NCI-H748 treated with DMSO at 0.1 percent for 48 hours (cell line): Measurements from ENCODE around the gene FAM227B.
A peak's percentile ranks its signal among the peaks of the same experiment; 100 is the strongest.
"Not testable (repeated sequence)": the region's sequence is repeated elsewhere in the genome, so short reads cannot be mapped to it uniquely, and the experiment has no call there.

ENCODE experiments used
- DNase-seq: peaks from one replicate; lab custom pipeline; 2025; lab: John Stamatoyannopoulos, UW

FAM227B gene

DNA sequence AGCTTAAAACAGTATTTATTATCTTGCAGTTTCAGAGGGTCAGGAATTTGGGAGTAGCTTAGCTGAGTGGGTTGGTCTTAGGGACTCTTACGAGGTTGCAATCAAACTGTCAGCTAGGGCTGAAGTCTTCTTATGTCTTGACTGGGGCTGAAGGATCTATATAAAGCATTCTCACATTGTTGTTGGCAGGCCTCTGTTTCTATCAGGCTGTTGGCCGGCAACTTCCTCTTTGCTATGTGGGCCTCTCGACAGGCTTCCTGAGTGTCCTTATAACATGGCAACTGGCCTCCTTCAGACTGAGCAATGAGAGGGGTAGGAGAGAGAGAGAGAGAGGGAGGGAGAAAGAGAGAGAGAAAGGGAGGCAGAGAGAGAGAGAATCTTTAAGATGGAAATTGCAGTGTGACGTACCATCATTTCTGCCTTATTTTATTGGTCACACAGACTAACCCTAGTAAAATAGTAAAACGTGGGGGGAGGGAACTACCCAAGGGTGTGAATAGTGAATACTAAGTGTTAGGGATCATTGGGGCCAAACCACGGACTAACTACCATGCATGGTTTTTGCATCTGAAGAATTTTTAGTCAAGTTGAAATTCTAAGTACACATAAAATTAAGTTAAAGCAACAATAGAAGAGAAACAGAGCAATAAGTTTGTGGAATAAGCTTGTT lies 181.5 kb downstream of the FAM227B start:
- no peak for DNase-seq

DNA sequence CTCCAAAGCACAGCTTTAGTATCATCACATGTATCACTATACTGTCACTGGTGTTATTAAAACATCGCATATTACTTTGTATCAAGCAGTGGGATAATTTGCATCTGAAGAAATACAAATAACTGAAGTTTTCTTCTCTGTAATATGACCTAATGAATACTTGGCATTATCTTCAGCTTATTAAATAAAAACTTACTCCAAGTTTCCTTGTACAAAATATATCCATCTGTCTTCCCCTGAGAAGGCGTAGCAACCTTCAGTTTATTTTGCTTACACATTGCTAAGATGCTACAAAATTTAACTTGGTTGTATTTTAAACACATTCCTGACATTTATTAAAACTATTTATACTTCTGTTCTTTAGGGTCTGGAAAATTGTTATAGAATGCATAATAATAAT lies 183.9 kb downstream of the FAM227B start:
- no peak for DNase-seq

DNA sequence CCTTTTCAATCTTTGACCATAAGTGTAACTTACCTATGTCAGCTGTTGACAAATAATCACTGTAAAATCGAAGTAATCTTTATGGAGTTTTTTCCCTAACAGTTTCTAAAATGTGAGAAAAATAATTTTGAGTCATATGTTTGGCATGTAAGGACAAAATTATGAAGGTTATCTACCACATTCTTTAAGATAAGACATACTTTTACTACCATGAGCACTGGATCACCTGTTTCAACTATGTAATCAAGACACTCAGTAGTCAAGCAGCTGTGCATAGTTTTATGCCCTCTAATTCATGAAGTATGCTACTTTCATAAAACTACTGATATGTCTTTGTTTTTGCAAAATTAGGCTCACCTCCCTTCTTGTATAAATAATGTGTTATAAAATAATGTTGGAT lies 185.4 kb downstream of the FAM227B start:
- DNase-seq: no peak

DNA sequence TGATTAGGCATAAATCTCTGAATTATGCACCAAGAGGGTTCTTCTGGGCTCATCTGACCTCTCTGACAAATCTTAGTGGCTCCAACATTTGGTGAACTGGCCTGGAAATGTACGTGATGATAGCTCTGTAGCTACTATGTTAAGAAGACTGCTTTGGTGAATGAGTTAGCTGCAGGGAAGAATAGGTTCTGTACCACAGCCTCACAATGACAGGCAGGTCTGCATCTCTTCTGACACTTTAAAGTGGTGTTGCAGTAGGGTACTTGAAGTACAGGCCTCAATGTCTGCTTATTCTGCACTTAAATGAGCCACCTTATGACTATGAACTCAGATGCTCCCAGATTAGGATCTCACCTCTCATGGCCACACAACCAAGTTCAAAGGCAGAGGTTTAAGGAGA lies 190.6 kb downstream of the FAM227B start:
- no peak for DNase-seq

DNA sequence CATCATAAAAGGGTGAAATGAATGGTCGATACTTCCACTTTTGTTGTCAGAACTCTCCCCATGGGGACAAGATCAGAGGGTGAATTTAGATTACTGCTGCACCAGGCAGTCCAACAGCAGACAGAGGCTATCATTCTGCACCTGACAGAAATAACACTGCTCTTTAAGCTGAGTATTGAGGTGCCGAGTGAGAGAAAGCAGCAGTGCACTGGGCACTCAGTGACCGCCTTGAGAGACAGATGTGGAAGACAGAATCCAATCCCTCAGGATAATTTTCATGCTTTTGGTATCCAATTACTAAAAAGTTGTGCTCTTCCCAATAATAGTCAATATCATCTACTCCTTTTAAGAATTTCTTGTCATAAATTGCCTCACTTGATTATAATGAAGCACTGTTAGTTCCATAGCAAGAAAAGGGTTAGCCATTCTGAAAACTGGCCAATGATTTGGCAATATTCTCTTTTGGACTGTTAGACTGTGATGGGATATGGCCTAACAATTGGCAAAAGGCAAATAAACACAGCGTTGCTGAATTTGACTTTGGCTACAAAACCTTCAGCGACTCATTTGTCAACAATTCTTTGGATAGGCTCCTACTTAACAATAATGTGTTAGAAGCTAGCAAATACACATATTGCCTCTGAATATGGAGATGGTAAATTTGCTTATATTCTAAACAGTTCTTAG lies 192.1 kb downstream of the FAM227B start:
- no peak for DNase-seq

DNA sequence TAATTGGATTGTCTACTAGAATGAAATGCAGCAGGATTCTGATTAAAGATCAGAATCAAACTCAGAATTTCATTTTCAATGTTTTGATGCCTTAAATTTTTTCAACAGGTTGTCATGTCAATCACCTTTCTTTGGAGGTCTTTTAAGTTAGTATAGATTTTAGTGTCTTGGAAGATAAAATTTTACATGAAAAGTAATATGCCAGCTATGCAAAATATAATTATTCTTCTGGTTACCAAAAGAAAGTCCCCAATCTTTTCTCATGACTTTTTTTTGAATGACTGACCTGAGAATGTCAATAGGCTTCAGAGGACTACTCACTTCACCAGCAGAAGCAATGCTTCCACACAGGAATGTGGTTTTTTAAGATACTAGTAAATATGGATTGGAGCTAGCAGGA lies 193.2 kb downstream of the FAM227B start:
- DNase-seq: no peak

DNA sequence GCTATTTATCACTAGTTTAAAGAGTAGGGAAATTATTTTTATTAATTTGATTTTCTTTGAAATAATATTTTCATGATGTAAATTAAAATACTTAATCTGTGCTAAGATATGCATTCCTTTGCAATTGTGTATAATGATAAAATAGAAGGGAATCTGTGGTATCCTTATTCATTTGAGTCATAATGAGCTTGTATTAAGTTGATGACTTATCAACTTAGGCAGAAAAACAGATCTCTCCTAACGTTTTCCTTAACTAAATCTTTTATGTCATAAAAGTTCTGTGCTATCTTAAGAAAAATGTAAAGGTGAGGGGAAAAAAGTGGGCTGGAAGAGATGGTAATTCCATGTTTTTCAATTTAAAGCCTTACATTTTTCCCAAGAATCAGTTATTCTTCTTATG lies 195.7 kb downstream of the FAM227B start:
- no peak for DNase-seq

DNA sequence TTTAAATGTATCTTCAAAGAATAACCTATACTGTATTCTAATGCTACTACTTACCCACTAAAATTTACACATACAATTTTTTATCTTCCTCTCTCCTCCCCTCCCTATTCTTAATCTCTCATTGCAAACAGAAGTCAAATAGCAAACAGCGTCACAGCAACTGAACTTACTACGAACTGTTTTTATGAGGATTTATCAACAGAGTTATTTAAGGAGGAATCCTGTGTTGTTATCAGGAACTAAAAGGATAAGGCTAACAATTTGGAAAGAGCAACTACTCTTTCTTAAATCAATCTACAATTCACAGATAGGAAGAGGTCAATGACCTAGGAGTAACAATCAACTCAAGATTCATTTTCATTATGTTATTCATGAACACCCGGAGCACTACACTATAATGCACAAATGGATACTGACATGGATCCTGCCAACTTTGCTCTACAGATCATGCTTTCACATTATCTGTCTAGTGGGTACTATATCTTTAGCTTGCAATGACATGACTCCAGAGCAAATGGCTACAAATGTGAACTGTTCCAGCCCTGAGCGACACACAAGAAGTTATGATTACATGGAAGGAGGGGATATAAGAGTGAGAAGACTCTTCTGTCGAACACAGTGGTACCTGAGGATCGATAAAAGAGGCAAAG lies 196.6 kb downstream of the FAM227B start:
- no peak for DNase-seq

DNA sequence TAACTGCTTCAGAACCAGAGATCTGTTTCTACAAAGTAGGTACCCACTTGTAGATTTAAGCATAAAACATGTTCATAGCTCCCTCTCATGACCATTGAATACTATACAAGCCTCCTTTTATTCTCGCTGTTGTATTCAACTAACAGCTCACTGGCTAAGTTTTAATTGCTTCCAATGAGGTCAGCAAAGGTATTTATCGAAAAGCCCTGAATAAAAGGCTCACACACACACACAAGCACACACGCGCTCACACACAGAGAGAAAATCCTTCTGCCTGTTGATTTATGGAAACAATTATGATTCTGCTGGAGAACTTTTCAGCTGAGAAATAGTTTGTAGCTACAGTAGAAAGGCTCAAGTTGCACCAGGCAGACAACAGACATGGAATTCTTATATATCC lies 197.6 kb downstream of the FAM227B start, which contains the start of gene FGF7:
Gene FGF7 (plus strand): TSS at position 222 of the 400 bp plus-strand sequence. CDS start 1,056 bp downstream, outside the sequence.
- DNase-seq: no peak

DNA sequence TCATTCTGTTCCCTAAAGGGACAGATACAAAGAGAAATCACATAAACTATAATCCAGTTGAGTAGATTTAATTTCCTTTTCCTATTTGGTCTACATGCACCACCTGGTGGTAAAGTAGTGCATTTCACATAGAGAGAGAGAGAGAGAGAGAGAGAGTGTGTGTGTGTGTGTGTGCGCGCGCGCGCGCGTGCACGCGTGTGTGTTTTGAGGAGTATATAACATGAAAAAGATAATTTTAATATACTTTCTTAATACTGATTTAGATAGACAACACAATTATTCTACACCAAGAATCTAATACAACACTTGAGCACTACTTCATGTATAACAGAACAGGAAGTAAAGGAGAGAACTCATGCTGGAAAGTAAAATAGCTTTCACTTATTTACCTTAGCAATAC lies 198.6 kb downstream of the FAM227B start:
- DNase-seq: peak; percentile 25

DNA sequence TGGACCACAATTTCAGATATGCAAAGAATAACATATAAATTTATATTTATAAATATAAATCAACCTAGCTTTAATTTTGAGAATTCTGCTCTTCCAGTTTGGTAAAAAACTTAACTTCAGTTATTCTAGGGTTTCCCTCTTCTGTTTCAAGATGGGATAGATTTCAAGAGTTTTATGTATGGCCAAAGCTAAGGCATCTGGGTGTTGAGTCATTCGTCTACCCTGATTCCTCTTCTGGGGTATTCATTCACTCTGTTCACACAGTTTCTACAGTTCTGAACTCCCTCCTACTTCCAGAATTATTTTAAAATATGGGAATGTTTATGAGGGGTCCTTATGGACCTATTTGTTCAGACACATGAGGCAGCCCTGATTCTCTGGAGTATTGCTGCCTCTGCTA lies 201.8 kb downstream of the FAM227B start:
- DNase-seq: no peak

DNA sequence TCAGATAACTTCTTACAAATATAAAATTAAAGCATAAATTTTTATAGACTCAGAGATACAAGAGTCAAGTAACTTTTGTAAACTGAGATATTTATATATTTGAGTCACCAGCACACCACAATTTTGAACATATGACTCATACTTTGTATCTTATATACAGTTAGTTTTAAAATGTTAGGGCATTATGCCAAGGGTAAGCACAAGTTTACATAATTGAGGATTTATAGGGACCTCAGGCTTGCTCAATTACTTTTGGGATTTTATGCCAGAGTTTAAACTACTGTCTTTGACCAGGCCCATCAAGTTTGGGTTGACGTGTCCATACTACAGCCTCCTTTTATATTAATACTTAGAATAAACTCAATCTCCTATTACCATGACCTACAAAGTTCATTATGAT lies 205.0 kb downstream of the FAM227B start:
- DNase-seq: no peak

DNA sequence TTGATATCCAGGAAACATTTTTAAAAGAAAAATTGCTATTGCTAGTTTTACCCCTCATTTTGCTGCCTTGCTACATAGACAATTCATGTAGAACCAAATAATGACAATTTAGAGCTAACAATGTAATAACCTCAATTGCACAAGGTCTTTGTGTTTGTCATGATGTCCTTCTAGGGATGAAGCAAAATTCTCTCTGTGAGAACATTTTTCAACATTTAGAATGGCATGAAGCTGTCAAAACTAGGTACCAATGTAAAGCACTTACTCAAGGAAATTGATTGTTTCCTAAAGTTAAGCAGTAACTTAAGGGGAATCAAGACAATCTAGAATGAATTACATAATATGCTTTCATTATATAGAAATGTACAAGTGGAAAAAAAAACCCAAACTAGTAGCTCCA lies 205.5 kb downstream of the FAM227B start:
- DNase-seq: no peak

DNA sequence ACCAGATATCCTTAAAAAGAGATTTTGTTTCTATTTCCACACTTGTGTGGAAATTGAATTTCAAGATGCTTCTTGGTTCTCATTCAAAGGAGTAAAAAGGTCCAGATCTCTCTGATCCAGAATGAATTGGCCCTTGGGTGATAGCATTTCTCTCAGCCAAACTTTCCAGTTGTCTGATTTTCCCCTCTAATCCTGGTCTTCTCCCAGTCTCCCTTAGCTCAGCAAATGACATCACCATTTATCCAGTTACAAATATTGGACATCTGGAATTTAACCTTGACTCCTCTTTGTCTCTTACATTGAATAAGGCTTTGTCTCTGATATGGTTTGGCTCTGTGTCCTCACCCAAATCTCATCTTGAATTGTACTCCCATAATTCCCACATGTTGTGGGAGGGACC lies 207.8 kb downstream of the FAM227B start:
- DNase-seq: no peak

DNA sequence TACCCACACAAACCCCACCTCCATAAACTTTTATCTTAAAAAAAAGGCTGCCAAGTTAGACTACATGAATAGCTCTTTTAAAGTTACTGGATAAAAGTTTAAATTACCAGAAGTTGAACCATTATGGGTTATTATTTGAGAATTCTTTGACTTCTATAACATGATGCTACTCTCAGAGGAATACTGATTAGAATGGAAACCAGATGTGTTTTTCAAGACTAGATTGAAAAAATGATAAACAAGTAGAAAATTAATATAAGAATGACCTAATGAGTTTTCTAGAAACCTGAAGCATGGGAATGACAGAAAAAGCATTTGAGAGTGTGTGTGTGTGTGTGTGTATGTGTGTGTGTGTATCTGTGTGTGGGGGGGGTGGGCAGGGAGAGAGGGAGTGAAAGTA lies 210.0 kb downstream of the FAM227B start:
- DNase-seq: no peak

DNA sequence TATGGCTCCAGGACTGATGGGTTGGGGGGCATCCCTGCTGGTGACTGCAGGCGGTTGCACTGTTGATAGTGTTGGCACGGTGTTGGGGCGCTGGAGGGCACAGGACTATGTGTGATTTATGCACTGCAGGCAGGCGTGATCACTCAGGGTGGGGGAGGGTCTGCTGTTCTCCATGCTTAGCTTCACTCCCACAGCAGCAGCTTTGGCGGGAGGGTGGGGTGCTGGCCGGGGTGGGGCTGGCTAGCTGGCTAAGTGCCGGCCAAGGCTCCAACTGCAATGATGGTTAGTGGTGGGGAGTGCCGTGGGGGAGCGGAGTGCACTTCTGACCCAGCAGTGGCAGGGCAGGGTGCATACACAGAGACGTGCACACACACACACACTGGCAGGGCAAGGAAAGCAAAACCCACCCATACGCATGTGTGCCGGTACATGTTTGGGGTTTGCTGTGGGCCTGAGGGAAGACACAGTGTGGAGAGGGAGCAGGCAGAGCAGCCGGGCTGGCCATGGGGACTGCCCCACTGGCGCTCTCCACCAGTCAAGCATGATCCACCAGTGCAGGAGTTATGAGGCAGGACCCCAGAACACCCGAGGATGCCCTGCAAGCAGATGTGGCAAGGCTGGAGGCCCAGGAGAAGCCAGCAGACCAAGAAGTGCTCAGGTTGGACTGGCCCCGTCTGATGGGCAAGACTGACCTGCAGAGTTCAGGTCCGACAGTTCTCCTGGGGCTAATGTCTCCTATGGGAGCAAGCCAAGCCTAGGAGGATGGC lies 214.1 kb downstream of the FAM227B start:
- no peak for DNase-seq

DNA sequence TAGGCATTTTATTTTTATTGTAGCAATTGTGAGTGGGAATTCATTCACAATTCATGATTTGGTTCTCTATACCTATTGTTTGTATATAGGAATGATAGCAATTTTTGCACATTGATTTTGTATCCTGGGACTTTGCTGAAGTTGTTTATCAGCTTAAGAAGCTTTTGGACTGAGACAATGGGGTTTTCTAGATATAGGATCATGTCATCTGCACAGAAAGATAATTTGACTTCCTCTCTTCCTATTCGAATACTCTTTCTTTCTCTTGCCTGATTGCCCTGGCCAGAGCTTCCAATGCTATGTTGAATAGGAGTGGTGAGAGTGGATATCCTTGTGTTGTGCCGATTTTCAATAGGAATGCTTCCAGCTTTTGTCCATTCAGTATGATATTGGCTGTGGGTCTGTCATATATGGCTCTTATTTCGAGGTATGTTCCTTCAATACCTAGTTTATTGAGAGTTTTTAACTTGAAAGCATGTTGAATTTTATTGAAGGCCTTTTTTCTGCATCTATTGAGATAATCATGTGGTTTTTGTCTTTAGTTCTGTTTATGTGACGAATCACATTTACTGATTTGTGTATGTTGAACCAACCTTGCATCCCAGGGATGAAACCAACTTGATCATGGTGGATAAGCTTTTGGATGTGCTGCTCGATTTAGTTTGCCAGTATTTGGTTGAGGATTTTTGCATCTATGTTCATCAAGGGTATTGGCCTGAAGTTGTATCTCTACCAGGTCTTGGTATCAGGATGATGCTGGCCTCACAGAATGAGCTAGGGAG lies 217.9 kb downstream of the FAM227B start:
- not testable (repeated sequence) for DNase-seq

DNA sequence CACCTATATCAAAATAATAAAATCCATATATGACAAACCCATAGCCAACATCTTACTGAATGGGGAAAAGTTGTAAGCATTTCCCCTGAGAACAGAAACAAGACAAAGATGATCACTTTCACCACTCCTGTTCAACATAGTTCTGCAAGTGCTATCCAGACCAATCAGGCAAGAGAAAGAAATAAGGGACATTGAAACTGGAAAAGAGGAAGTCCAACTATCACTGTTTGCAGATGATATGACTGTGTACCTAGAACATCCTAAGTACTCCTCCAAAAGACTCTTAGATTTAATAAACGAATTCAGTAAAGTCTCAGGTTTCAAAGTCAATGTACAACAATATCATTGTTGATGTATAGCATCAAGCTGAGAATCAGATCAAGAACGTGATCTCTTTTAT lies 233.1 kb downstream of the FAM227B start:
- no peak for DNase-seq

DNA sequence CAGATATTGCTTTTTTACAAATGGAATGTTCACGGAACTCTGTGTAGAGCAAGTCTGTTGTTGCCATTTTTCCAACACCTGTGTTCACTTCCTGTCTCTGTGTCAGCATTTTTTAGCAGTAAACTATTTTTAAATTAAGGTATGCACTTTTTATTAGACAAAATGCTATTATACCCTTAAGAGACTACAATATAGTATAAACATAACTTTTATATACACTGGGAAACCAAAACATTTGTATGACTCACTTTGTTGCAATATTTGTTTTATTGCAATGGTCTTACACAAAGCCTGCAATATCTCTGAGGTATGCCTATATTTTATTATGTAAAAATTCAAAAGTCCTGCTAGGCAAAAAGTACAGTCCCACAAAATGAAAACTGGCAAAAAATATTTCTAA lies 237.4 kb downstream of the FAM227B start:
- DNase-seq: no peak

DNA sequence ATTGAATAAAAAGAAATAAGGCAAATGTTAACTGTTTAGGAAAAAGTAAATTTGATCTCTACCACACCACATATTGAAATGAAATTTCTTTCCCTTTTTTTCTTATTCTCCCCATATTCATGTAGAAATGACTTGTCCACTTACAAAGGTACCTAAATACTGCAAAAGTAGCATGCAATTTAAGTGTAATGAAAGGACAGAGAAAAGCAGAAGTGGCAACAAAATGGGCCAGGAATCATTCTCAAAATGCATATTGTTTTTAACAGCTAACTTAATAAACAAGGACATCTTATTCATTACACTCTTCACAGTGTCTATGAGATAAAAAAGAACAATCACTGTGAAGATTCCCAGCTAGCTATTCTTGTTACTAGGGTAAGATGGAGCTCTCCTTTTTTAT lies 238.2 kb downstream of the FAM227B start:
- DNase-seq: no peak

DNA sequence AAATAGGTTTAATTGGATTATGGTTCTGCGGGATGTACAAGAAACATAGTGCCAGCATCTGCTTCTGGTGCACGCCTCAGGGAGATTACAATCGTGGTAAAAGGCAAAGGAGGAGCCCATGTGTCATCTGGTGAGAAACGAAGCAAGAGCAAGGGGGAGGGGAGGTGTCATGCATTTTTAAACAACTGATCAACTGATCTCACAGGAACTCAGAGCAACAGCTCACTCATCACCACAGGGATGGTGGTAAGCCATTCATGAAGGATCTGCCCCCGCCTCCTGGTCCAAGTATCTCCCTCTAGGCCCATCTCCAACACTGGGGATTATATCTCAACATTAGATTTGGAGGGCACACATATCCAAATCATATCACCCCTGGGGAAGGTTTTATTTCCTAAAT lies 239.7 kb downstream of the FAM227B start:
- no peak for DNase-seq

DNA sequence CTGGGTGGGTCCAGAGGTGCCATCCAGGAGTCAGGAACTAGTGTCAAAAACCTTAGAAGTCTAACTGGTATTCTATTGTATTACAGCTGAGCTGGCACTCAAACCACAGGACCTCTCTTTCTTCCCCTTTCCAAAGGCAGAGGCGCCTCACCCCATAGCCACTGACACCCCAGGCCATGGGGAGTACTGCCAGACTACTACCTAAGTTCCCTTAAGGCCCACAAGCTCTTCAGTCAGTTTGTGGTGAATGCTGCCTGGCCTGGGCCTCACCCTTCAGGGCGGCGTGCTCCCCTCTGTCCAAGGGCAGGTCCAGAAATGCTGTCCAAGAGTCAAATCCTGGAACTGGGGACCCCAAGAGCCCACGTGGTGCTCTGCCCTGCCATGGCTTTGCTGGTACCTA lies 240.6 kb downstream of the FAM227B start:
- no peak for DNase-seq
